Right forelimb (tissue), 1 donor: ENCODE measurements around the gene MLST8.
"Not testable (repeated sequence)": the region's sequence is repeated elsewhere in the genome, so short reads cannot be mapped to it uniquely, and the experiment has no call there.

Source experiments
- DNase-seq: peaks from one replicate; pipeline ENCODE4 v3.0.0-alpha.2; 2018

MLST8 gene

DNA sequence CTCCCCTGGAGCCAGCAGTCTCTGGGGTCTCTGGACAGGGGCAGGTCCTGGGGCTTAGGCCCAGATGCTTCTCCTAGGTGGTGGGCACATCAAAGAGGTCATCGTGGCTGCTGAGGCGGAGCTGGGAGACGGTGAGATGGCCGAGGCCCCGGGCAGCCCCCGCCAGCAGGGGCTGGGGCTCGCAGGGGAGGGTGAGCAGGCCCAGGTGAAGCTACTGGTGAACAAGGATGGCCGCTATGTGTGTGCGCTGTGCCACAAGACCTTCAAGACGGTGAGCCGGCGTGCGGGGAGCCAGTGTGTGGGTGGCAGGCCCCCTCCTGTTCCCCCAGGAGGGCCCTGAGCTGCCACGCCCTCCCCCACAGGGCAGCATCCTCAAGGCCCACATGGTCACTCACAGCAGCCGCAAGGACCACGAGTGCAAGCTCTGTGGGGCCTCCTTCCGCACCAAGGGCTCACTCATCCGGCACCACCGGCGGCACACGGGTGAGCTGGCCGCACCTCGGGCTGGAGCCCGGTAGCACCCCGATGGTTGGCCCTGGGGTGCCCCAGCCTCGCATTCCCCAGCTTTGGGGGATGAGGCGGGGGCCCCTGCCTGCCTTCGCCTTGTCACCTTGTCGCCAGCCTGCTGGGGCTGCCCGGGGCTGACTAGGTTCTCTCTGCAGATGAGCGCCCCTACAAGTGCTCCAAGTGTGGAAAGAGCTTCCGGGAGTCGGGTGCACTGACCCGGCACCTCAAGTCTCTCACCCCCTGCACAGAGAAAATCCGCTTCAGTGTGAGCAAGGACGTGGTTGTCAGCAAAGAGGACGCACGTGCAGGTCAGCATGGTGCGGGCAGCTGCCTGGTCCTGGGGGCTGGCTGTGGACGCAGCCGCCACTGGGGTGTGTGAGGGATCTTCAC, 27.1 kb downstream of the MLST8 start:
- no peak for DNase-seq

DNA sequence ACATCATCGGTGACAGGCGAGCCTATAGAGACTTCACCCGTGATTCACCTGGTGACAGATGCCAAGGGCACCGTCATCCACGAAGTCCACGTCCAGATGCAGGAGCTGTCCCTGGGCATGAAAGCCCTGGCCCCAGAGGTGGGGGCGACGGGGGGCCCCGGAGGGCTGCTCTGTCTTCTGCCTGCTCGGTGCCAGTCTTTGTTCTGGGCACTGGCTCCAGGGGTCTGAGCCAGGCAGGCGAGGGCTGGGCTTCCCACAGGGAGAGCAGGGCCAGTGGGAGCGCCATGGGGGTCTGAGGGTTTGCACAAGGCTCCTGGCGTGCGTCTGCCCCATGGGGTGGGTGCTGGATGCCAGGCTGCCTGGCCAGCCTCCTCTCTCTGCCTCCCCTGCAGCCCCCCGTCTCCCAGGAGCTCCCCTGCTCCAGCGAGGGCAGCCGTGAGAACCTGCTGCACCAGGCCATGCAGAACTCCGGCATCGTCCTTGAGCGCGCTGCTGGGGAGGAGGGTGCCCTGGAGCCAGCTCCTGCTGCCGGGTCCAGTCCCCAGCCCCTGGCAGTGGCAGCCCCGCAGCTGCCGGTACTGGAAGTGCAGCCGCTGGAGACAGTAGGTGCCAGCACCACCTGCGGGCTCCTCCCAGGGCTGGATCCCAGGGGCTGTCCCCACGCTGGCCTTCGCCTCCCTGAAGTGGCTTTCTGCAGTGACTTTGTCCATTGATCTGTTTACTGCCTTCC, 28.0 kb downstream of the MLST8 start:
- DNase-seq = no peak

- DNase-seq = no peak
Observed at GRCh38 chr16:2233872-2234812, 28.9 kb downstream of the MLST8 start.

DNA sequence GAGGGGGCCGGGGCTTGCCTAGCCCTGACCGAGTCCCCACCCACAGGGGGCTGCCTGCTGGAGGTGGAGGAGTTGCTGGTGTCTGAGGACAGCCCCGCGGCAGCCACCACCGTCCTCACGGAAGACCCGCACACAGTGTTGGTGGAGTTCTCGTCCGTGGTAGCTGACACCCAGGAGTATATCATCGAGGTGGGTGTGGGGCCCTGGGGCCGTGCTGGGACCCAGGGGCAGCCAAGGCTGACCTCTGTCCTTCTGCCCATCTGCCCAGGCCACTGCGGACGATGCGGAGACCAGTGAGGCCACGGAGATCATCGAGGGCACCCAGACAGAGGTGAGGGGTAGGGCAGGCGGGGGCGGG, 29.5 kb downstream of the MLST8 start:
- DNase-seq = no peak

- DNase-seq = no peak
Observed at GRCh38 chr16:2235234-2235651, 30.0 kb downstream of the MLST8 start.

DNA sequence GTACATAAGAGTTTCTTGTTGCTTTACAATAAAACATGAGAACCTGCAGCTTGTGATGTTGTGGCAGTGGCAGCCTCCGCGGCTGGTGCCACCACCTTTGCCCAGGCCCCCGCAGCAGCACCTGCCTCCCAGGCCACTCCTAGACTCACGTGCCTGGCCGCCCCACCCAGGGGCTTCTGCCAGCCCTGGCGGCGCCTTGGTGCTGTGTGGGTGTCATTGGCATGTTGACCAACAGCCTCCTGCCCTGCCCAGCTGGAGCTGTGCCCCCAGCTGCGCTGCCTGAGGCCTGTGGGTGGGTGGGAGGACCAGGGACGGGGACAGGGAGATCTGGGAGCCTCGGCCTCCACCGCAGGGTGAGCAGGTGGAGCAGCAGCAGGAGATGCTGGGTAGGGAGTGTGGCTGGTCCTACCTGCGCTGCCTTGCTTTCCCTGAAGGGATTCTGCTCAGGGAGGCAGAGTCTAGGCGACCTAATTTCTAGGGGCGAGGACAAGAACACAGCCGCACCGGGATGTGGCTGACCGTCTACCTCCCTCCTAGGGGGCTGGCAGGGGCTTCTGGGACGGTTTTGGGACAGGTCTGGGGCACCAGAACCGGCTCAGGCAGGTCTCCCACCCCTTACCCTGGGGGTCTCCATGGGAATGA, 30.6 kb downstream of the MLST8 start:
- no peak for DNase-seq

GRCh38 chr16:2236337-2237101, 31.3 kb downstream of the MLST8 start, which contains the start of gene DNASE1L2:
DNASE1L2 (plus strand) TSS chr16:2236444; CDS start chr16:2236817, 373 bp downstream.
- no peak for DNase-seq

- no peak for DNase-seq
Observed at GRCh38 chr16:2237102-2237482, 31.8 kb downstream of the MLST8 start.

DNA sequence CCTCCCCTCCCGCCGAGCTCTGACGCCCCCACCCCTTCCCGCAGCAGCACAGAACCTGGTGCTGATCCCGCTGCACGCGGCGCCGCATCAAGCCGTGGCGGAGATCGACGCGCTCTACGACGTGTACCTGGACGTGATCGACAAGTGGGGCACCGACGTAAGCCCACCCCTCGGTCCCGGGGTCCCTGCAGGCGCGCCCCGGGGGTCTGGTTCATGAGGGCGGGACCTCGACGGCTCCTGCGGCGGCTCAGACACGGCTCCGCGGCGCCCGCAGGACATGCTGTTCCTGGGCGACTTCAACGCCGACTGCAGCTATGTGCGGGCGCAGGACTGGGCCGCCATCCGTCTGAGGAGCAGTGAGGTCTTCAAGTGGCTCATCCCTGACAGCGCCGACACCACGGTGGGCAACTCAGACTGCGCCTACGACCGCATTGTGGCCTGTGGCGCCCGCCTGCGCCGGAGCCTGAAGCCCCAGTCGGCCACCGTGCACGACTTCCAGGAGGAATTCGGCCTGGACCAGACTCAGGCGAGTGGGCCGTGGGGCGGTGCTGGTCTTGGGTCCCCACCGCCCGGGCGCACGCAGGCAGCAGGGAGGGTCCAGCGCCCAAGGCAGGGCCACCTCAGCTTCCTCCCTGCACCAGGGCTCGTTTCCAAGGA, 32.4 kb downstream of the MLST8 start:
- no peak for DNase-seq

GRCh38 chr16:2238150-2238837, 33.0 kb downstream of the MLST8 start:
- DNase-seq = no peak

DNA sequence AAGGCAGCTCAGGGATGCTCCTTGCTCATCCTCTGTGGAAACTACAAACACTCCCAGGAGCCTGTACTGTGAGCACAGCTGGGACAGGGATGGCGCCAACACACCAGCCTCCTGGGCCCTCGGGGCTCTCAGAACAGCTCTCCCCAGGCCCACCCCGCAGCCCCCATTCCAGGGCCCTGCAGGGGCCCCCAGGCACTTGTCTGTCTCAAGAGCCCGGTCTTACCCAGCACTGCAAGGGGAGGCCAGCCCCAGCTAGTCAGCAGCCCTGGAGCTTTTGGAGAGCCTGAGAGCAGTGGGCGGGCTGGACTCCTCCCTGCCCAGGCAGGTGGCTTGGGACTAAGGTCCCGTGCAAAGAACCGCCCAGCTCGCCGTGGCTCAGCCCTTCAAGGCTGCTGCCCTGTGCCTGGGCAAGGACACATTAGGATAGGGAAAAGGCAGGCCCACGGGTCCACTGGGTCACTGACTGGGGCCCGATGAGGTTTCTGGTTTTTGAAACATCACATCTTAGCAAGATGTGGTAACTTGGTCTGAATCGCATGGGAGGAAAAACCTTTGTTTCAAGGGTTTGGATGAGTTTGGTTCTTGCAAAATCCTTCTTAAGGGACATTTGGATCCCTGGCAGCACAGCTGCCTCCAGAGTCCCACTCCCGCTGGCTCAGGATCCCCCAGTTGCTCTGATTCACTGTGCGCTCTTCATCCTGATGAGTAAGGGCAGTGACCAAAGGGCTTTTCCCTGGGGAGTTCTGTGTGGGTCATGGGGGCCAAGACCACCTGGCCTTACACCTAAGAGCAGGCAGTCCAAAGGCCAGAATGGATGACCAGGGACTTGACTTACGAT, 33.8 kb downstream of the MLST8 start:
- no peak for DNase-seq

GRCh38 chr16:2240331-2240730, 35.1 kb downstream of the MLST8 start:
- DNase-seq = not testable (repeated sequence)

DNA sequence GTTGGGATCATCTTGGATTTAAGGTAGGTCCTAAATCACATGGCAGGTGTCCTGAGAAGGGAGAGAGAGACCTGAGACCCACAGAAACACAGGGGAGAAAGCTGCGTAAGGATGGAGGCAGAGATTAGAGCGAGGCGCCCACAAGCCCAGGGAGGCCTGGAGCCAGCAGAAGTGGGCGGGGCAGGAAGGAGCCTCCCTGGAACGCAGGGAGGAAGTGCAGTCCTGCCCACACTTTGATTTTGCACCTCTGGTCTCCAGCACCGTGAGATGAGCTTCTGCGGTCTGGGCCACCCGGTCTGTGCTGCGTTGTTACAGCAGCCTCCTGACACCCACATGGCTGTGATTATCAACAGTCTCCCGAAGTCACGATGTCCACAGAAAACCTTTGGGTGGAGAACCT, 37.3 kb downstream of the MLST8 start:
- DNase-seq = no peak

- DNase-seq = no peak
Observed at GRCh38 chr16:2243031-2243528, 37.8 kb downstream of the MLST8 start.

DNA sequence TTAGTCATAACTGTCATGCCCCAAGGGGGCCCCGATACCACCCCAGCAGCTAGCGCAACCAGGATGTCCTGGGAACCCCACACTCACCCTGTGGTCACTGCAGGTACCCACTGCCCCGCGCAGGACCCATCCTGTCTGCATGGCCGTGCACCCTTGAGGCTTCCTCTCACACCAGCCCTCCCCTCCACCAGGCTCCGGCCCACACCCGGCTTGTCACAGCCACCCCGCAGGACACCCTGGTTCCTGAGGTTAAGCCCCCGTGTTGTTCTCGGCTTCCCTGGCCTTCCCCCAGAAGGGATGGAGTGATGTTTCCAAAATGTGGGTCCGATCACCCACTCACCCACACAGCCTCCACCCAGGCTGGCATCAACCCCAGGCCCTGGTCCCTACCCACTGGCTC, 38.5 kb downstream of the MLST8 start:
- DNase-seq = no peak

- DNase-seq = no peak
Observed at GRCh38 chr16:2244301-2244700, 39.0 kb downstream of the MLST8 start.

DNA sequence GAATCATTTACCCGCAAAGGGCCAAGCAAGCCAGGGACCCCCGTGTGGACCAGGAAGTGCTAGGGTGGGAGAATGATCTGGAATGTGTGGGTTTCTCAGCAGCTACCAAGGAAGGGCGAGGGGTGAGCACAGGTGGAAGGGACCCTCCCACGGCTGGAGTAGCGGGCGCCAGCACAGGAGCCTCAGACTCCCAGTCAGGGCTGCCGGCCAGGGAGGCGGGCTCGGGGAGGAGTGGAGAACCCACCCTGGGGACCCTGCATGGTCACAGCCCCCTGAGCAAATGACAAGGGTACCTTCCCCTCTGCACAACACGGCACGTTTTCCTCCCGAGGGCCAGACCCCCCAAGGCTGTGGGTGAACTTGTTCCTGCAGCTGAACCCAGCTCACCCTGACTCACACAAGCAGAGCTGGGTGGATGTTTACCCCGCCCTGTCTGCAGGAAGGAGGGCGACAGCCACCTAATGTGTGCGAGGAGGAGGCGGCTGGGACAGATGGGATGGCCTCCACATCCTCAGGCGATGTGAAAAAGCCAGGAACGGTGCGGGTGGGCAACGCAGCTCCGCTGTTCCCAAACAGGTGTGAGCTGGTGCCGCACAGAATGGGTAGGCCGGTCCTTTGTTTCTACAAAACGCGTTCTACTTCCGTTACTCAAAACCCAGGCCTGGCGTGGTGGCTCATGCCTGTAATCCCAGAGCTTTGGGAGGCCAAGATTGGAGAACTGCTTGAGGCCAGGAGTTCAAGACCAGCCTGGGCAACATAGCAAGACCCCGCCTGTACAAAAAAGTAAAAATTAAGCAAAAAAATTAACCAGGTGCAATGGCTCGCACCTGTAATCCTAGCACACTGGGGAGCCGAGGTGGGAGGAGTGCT, 39.9 kb downstream of the MLST8 start:
- no peak for DNase-seq

GRCh38 chr16:2246301-2246885, 41.1 kb downstream of the MLST8 start:
- no peak for DNase-seq
